ENCODE data around the gene DNAJA4. TPM values are rescaled to one million over a fixed set of nuclear protein-coding genes. Genes with fewer than 3 reads are reported as not detected.

DNAJA4 gene
- total RNA-seq, 4 donors from 2014 or later, result 9.9 to 33.9 (median 24.5) TPM

- WGBS, 2 donors (ENCODE audit: low coverage in 1 of 2), result 57% methylated on average over 1 of the region's 1 CpG; no CpG with 5 or more reads in 1 of the 2 donors
- H3K4me1 ChIP-seq, result no peaks in the 10 kb centered on the region
Measured at GRCh38 chr15:78327466-78327865, 63.1 kb downstream of the DNAJA4 start.

DNA sequence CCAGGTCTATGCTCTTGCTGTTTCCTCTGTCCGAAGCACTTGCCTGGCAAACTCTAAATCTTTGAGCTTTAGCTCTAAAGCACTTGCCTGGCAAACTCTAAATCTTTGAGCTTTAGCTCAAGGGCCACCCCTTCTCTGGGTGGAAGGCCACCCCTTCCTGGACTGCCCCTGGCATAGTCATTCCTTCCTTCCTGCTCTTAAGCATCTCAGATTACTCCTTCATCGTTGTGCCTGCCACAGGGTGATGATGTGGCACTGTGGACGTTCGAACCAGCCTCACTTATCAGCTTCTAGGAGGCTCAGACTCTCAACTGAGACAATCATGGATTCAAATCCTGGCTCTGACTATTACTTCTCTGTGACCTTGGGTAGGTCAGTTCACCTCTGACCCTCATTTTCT is 65.3 kb downstream of the DNAJA4 start:
- Histone ChIP-seq H3K27ac (no peak overlapping the region), H3K36me3 (no peaks in the 10 kb centered on the region), H3K9me3 (peaks cover 0 to 6% (median 0%) of the 10 kb centered on the region in 3 donors), H3K27me3 (peaks cover 5% of the 10 kb centered on the region), H3K4me1 (no peaks in the 10 kb centered on the region), H3K4me3 (no peak overlapping the region)
- WGBS, 2 donors (ENCODE audit: low coverage in 1 of 2), result 50 to 80% methylated on average over 3 to 4 of the region's 4 CpGs
- no peak for ATAC-seq
- TF ChIP-seq EP300 (IDR thresholded peaks at IDR 0.05) (no peak), POLR2AphosphoS5 (IDR thresholded peaks at IDR 0.05) (no peak), POLR2A (IDR thresholded peaks at IDR 0.05) (no peak), CTCF (IDR thresholded peaks at IDR 0.05) (no peak)

More at GRCh38 chr15:78327466-78327865, 63.1 kb downstream of the DNAJA4 start:
- H3K9me3 ChIP-seq, result no peaks in the 10 kb centered on the region
- no peak overlapping the region for H3K27ac ChIP-seq
- no peaks in the 10 kb centered on the region for H3K27me3 ChIP-seq
- H3K4me3 ChIP-seq, result no peak overlapping the region
- no peak for ATAC-seq
- H3K36me3 ChIP-seq, result no peaks in the 10 kb centered on the region
- TF ChIP-seq EP300 (IDR thresholded peaks at IDR 0.05), result no peak
- TF ChIP-seq POLR2AphosphoS5 (IDR thresholded peaks at IDR 0.05), result no peak
- TF ChIP-seq CTCF (IDR thresholded peaks at IDR 0.05), result no peak
- TF ChIP-seq POLR2A (IDR thresholded peaks at IDR 0.05), result no peak

Small RNAs within 50 kb of the gene (small RNA-seq; reads per million reads assigned to genes)
- gene AC090607.5, result 0 reads per million in 4 donors

Other genes starting within 250 kb of the DNAJA4 start
- gene TBC1D2B, start 186.9 kb upstream of the DNAJA4 start, total RNA-seq, result 10 to 100 TPM; 36.9 to 51.7 (median 46.5) TPM
- gene SH2D7, start 172.0 kb upstream of the DNAJA4 start, total RNA-seq, result not detected
- gene CIB2, start 133.1 kb upstream of the DNAJA4 start, total RNA-seq, result 10 to 100 TPM in 2 of 4 donors, 1 to 10 TPM in 2; 3.0 to 17.4 (median 8.8) TPM
- gene IDH3A, start 115.2 kb upstream of the DNAJA4 start, total RNA-seq, result 100 to 1,000 TPM in 2 of 4 donors, 10 to 100 TPM in 2; 81.1 to 129 (median 97.0) TPM
- gene ACSBG1, start 30.0 kb upstream of the DNAJA4 start, total RNA-seq, result 1 to 10 TPM in 3 of 4 donors, under 1 TPM in 1; 0.67 to 6.4 (median 1.9) TPM
- 10 to 100 TPM; 31.1 to 59.0 (median 44.4) TPM for gene SKIC8, start 35.0 kb downstream of the DNAJA4 start, total RNA-seq
- 1 to 10 TPM in 2 of 4 donors, under 1 TPM in 1, not detected in 1; 0.50 to 5.3 (median 3.6) TPM for gene CRABP1, start 75.8 kb downstream of the DNAJA4 start, total RNA-seq
- gene IREB2, start 173.7 kb downstream of the DNAJA4 start, total RNA-seq, result 10 to 100 TPM; 16.9 to 33.5 (median 25.9) TPM
- gene HYKK, start 243.0 kb downstream of the DNAJA4 start, total RNA-seq, result 10 to 100 TPM in 1 of 4 donors, 1 to 10 TPM in 3; 4.7 to 13.7 (median 5.7) TPM

Data from gastroesophageal sphincter (tissue), 4 donors.